Stimulated activated CD4-positive, alpha-beta T cell treated with anti-CD3 and anti-CD28 coated beads, Interleukin-1b, Interleukin-23, amount 100 ng/mL, for 48 hours (primary cell): ENCODE data around the gene ALDH1L2.
"Not testable (repeated sequence)": the region's sequence is repeated elsewhere in the genome, so short reads cannot be mapped to it uniquely, and the experiment has no call there.

Source experiments
- DNase-seq: peaks from one replicate; pipeline ENCODE4 v3.0.0-alpha.2; 2020

The ALDH1L2 gene

GRCh38 chr12:105030820-105031807 is 53.1 kb downstream of the ALDH1L2 start:
- DNase-seq: no peak

- DNase-seq: no peak
Measured at GRCh38 chr12:105026411-105026810, 57.8 kb downstream of the ALDH1L2 start.

GRCh38 chr12:105025890-105026289 is 58.4 kb downstream of the ALDH1L2 start:
- no peak for DNase-seq

GRCh38 chr12:105024928-105025327 is 59.3 kb downstream of the ALDH1L2 start:
- no peak for DNase-seq

GRCh38 chr12:105020241-105020962 is 63.9 kb downstream of the ALDH1L2 start:
- no peak for DNase-seq

GRCh38 chr12:105018776-105019175 is 65.5 kb downstream of the ALDH1L2 start:
- DNase-seq: no peak

GRCh38 chr12:105018012-105018411 is 66.2 kb downstream of the ALDH1L2 start:
- DNase-seq: no peak

- no peak for DNase-seq
Measured at GRCh38 chr12:105015543-105015942, 68.7 kb downstream of the ALDH1L2 start.

- no peak for DNase-seq
Measured at GRCh38 chr12:105014603-105015002, 69.7 kb downstream of the ALDH1L2 start.

- DNase-seq: no peak
Measured at GRCh38 chr12:105013892-105014291, 70.4 kb downstream of the ALDH1L2 start.

- DNase-seq: no peak
Measured at GRCh38 chr12:105001476-105001875, 82.8 kb downstream of the ALDH1L2 start.

- DNase-seq: no peak
Measured at GRCh38 chr12:104999347-104999685, 84.9 kb downstream of the ALDH1L2 start.

- no peak for DNase-seq
Measured at GRCh38 chr12:104998423-104999346, 85.6 kb downstream of the ALDH1L2 start.

GRCh38 chr12:104997541-104997940 is 86.7 kb downstream of the ALDH1L2 start:
- no peak for DNase-seq

- DNase-seq: no peak
Measured at GRCh38 chr12:104994336-104994735, 89.9 kb downstream of the ALDH1L2 start.

GRCh38 chr12:104991565-104992128 is 92.6 kb downstream of the ALDH1L2 start:
- no peak for DNase-seq

GRCh38 chr12:104990950-104991349 is 93.3 kb downstream of the ALDH1L2 start:
- DNase-seq: no peak

GRCh38 chr12:104986022-104986941 is 98.0 kb downstream of the ALDH1L2 start, which contains the start of gene NOPCHAP1:
Gene NOPCHAP1, plus strand, starts transcription at chr12:104986316. Its CDS starts 37 bp downstream, at chr12:104986353.
- peak; percentile 82 for DNase-seq

- no peak for DNase-seq
Measured at GRCh38 chr12:104985206-104985605, 99.1 kb downstream of the ALDH1L2 start.

GRCh38 chr12:104977688-104978087 is 106.6 kb downstream of the ALDH1L2 start:
- not testable (repeated sequence) for DNase-seq

GRCh38 chr12:104976703-104977102 is 107.6 kb downstream of the ALDH1L2 start:
- DNase-seq: no peak
